HG02610 (cell line): ENCODE data around the gene RASL11A.
"Not testable (repeated sequence)": the region's sequence is repeated elsewhere in the genome, so short reads cannot be mapped to it uniquely, and the experiment has no call there.

Experiments used
- ATAC-seq: cut with Tn5 transposase; IDR thresholded peaks from one replicate; pipeline ENCODE4 v1.9.1; 2021; ENCODE audit warnings: mild to moderate bottlenecking, moderate library complexity; ENCODE audit not compliant: unreplicated experiment

Gene RASL11A

DNA sequence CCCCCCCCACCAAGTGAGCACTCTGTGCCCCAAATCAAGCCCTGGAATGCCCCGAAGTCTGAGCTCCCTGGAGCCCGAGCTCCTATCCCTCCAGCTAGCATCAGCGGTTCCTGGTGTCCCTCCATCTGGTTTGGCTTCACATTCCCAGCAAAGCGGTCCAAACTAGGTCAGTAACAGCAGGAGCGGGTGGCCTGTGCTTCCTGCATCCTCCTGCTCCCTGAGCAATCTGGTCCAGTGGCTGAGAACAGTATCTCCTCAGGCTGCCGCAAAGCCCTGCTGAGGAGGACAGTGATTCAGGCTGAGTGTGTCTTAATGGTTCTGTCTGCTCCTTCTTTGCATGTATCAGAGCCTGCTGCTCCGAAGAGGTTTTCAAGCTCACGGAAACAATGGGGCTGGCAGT, 25.9 kb downstream of the RASL11A start:
- ATAC-seq: no peak

DNA sequence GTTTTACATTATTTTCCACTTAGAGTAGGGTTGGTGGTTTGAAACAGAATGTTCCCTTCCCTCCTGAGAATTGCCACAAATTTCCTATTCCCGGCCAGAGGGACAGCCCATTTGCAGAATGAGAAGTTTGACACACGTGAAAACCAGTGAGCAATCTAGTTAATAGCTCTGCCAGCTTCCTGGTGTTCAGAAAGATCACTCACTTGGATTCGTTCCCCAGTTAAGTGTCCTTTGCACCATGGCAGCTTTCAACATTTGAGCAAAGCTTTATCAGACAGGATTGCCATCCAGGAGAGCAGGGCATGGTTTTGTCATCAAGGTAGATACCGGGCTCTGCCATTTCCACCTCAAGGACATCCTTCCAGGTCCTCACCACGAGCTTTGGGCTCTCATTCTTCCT, 28.2 kb downstream of the RASL11A start:
- no peak for ATAC-seq

GRCh38 chr13:27300406-27300805, 29.8 kb downstream of the RASL11A start:
- ATAC-seq: not testable (repeated sequence)

DNA sequence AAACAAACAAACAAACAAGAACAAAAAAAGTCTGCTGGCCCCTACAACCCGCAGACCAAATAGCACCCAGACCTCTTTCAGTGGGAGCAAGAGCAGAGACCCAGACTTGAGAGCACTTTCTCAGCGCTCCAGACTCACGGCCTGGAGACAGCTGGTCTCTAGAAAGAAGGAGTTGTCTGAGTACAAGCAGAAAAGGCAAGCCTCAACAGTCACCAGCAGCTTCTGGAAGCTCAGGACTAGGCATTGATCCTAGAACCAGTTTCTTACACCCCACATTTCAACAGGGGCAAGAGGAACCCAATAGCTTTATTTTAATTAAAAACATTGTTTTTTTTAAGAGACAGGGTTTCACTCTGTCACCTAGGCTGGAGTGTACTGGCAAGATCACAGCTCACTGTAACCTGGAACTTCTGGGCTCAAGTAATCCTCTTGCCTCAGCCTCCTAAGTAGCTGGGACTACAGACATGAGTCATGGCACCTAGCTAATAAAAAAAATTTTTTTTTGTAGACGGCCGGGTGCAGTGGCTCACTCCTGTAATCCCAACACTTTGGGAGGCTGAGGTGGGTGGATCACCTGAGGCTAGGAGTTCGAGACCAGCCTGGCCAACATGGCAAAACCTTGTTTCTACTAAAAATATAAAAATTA, 30.4 kb downstream of the RASL11A start:
- no peak for ATAC-seq

DNA sequence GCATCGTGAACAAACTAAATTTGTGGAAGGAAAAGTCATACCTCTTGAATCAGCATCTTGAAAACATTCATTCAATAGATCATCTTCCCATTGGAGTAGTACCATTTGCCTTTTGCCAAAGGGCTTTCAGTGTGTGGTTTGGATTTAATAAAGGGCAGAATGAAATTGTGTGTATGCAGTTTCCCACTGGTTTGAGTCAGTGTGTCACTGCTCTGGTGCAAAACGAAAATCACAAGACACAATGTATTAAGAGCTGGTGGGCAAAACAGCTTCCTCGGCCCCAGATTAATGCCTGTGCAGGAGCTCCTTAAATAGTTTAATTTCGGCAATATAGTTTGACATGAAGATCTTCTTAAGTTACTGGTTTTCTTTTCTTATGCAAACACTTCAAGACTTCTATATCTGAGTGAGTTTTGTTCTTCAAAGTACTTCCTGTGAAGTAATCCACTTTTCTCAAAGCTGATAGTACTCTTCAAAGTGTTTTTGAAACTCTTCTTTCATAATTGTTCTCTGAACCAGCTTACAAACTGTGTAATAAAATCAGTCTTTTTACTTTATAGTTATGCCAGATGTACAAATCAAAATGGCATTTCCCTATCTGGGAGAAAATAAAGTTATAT, 32.1 kb downstream of the RASL11A start:
- ATAC-seq: no peak

DNA sequence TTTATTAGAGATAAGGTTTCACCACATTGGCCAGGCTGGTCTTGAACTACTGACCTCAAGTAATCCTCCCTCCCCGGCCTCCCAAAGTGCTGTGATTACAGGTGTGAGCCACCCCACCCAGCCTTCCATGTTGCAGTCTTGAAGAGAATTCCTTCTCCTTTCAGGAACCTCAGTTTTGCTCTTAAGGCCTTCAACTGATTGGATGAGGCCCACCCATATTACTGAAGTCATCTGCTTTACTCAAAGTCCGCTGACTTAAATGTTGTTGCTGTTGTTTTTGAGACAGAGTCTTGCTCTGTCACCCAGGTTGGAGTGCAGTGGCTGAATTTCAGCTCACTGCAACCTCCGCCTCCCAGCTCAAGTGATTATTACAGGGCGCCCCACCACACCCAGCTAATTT, 33.5 kb downstream of the RASL11A start:
- ATAC-seq: no peak

DNA sequence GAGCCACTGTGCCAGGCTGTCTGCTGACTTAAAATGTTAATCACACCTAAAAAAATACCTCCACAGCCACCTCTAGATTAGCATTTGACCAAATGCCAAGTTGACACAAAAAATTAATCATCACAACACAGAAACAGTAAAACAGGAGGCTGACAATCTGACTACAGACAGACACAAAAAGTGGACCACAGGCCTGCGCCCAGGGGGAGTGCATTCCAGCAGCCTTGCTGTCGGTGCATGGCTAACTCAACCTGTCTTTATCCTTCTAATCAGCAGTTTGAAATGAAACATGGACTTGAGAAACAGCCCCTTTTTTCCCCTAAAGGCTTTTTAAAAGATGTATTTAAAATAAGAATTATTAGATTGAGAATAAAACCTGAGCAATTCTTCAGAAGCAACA, 34.0 kb downstream of the RASL11A start:
- ATAC-seq: no peak

GRCh38 chr13:27306364-27306763, 35.7 kb downstream of the RASL11A start:
- no peak for ATAC-seq

GRCh38 chr13:27308941-27309340, 38.3 kb downstream of the RASL11A start:
- no peak for ATAC-seq

- no peak for ATAC-seq
These were observed 38.9 kb downstream of the RASL11A start for GRCh38 chr13:27309401-27309958.

GRCh38 chr13:27309967-27310598, 39.5 kb downstream of the RASL11A start:
- ATAC-seq: no peak

- ATAC-seq: no peak
These were observed 40.3 kb downstream of the RASL11A start for GRCh38 chr13:27310946-27311345.

- ATAC-seq: no peak
These were observed 41.0 kb downstream of the RASL11A start for GRCh38 chr13:27311518-27312210.

- no peak for ATAC-seq
These were observed 43.1 kb downstream of the RASL11A start for GRCh38 chr13:27313770-27314169.

DNA sequence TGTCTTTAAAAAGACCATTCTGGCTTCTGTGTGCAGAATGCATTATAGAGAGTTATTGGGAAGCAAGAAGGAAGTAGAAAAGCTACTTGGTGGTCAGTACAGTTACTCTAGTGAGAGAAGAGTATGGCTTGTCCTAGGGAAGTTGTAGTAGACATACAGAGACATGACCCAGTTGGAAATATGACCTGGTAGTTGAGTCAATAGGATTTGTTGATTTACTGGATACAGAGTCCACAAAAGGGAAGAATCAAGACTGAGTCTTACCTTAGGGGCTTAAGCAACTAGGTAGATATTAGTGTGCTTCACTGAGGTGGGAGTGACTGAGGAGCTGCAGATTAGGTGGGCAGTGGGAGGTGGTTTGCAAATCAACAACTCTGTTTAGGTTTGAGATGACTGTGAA, 48.8 kb downstream of the RASL11A start:
- ATAC-seq: no peak

- no peak for ATAC-seq
These were observed 51.1 kb downstream of the RASL11A start for GRCh38 chr13:27321468-27322431.

DNA sequence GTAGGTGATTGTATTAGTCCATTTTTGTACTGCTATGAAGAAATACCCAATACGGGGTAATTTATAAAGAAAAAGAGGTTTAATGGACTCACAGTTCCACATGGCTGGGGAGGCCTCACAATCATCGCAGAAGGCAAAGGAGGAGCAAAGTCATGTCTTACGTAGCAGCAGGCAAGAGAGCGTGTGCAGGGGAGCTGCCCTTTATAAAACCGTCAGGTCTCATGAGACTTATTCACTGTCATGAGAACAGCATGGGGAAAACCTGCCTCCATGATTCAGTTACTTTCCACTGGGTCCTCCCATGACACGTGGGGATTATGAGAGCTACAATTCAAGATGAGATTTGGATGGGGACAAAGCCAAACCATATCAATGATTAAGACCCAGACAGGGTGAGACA, 51.8 kb downstream of the RASL11A start:
- not testable (repeated sequence) for ATAC-seq
